Keratinocyte (primary cell): ENCODE measurements around the gene MAP9. TPM values are rescaled to one million over a fixed set of nuclear protein-coding genes. Genes with fewer than 3 reads are reported as not detected.

Source experiments
- DNase-seq: peaks from one replicate; pipeline ENCODE4 v3.0.0-alpha.2; 2011; ENCODE audit warnings: low read depth, missing footprints, low spot score
- FAIRE-seq: peaks from 2 replicates; lab custom pipeline; 2011; peaks lifted over from hg19 to GRCh38; lab: Jason Lieb, UNC
- H2AFZ ChIP-seq: 2 replicates; pipeline ENCODE4 v1.6.0; 2012; ENCODE audit warnings: low read length, control low read depth, inconsistent platforms; ENCODE audit not compliant: control insufficient read depth
- H3K27ac ChIP-seq: 2 replicates; pipeline ENCODE4 v1.5.1; 2011; ENCODE audit warnings: low read length; ENCODE audit not compliant: control insufficient read depth, insufficient read depth
- H3K27me3 ChIP-seq: 3 replicates; pipeline ENCODE4 v1.6.0; 2011; ENCODE audit warnings: low read length; ENCODE audit not compliant: control insufficient read depth, insufficient read depth; ENCODE audit errors: extremely low read depth
- H3K36me3 ChIP-seq, 2 experiments: 2 replicates in 1 of 2; 3 replicates in 1 of 2; pipeline ENCODE4 v1.5.1; 2011; ENCODE audit warnings: low read length in 2 of 2, mild to moderate bottlenecking in 1 of 2; ENCODE audit not compliant: control insufficient read depth in 2 of 2, insufficient read depth in 2 of 2; ENCODE audit errors: extremely low read depth in 1 of 2
- H3K4me1 ChIP-seq: 3 replicates; pipeline ENCODE4 v1.5.1; 2011; ENCODE audit warnings: low read length; ENCODE audit not compliant: control insufficient read depth, insufficient read depth; ENCODE audit errors: extremely low read depth
- H3K4me2 ChIP-seq: 3 replicates; pipeline ENCODE4 v1.6.0; 2011; ENCODE audit warnings: low read depth, low read length; ENCODE audit not compliant: control insufficient read depth, insufficient read depth; ENCODE audit errors: extremely low read depth
- H3K4me3 ChIP-seq, 3 experiments: fragments of 200-600 bp in 1 of 3; sonication (generic) in 1 of 3; 2 replicates in 2 of 3; 3 replicates in 1 of 3; pipeline ENCODE4 v1.5.1; 2011 to 2016; ENCODE audit warnings: low read length in 3 of 3, mild to moderate bottlenecking in 3 of 3, control low read depth in 2 of 3, inconsistent platforms in 1 of 3, low read depth in 1 of 3, mixed read lengths in 1 of 3, mixed run types in 1 of 3, moderate library complexity in 1 of 3; ENCODE audit not compliant: control insufficient read depth in 2 of 3, insufficient read depth in 2 of 3; ENCODE audit errors: extremely low read depth in 1 of 3
- H3K79me2 ChIP-seq: 2 replicates; pipeline ENCODE4 v1.6.0; 2012; ENCODE audit warnings: low read length; ENCODE audit not compliant: control insufficient read depth, insufficient read depth
- H3K9ac ChIP-seq: 3 replicates; pipeline ENCODE4 v1.6.0; 2011; ENCODE audit warnings: low read length; ENCODE audit not compliant: control insufficient read depth, insufficient read depth; ENCODE audit errors: extremely low read depth
- H3K9me1 ChIP-seq: 3 replicates; pipeline ENCODE4 v1.6.0; 2011; ENCODE audit warnings: low read length; ENCODE audit not compliant: control insufficient read depth, insufficient read depth; ENCODE audit errors: extremely low read depth
- H3K9me3 ChIP-seq: 2 replicates; pipeline ENCODE4 v1.5.1; 2012; ENCODE audit warnings: low read depth, low read length; ENCODE audit not compliant: control insufficient read depth
- H4K20me1 ChIP-seq: 3 replicates; pipeline ENCODE4 v1.6.0; 2011; ENCODE audit warnings: low read length; ENCODE audit not compliant: control insufficient read depth, insufficient read depth; ENCODE audit errors: extremely low read depth
- CTCF ChIP-seq, 3 experiments: IDR thresholded peaks in 1 of 3; conservative IDR thresholded peaks in 1 of 3; optimal IDR thresholded peaks in 1 of 3; 2 replicates in 2 of 3; 3 replicates in 1 of 3; pipeline versions ENCODE3 to v1.5.1; 2011; ENCODE audit warnings: low read length in 3 of 3, mild to moderate bottlenecking in 3 of 3, moderate library complexity in 2 of 3, control low read depth in 1 of 3, inconsistent platforms in 1 of 3; ENCODE audit not compliant: insufficient read depth in 2 of 3; ENCODE audit errors: extremely low read depth in 1 of 3
- EZH2 ChIP-seq: IDR thresholded peaks from one replicate; pipeline ENCODE4 v1.6.1; 2012; ENCODE audit warnings: inconsistent platforms, mild to moderate bottlenecking, low read length, moderate library complexity
- dilution Hi-C: fragments of 300-500 bp; cut with MboI; formaldehyde crosslinking; loops from one replicate; pipeline ENCODE4 v1.7.0; 2020; ENCODE audit warnings: low sequenced_read_pairs; ENCODE audit not compliant: extremely low pct_ligation_motif_present
- polyA plus RNA-seq, 5 experiments: library from polyadenylated mRNA; depleted of rRNA in 3 of 5; stranded (reverse) in 3 of 5; stranded (forward) in 1 of 5; unstranded in 1 of 5; fragments of >200 nt; gene quantifications; 1 replicate in 1 of 5; 2 replicates in 3 of 5; 3 replicates in 1 of 5; pipeline versions ENCODE4 v1.2.1 to v1.2.3, GENCODE V29; 2011 to 2012; ENCODE audit warnings: missing spikeins in 2 of 5, low read depth in 1 of 5, low replicate concordance in 1 of 5

Gene MAP9
- polyA plus RNA-seq, 1 donor (not counting 4 experiments of a cell fraction or from before 2014, with no cell fraction given), result 7.4 TPM

- H3K27ac ChIP-seq, result no peak overlapping the region
- H3K4me1 ChIP-seq, result no peaks in the 10 kb centered on the region
- H4K20me1 ChIP-seq, result no peaks in the 10 kb centered on the region
- H3K79me2 ChIP-seq, result no peaks in the 10 kb centered on the region
- DNase-seq, result no peak
- TF ChIP-seq CTCF (optimal IDR thresholded peaks at IDR 0.05 in 1 of 3, IDR thresholded peaks at IDR 0.05 in 1 of 3, conservative IDR thresholded peaks at IDR 0.05 in 1 of 3; ENCODE audit: extremely low read depth in 1 of 3, insufficient read depth in 2 of 3, low read length in 3 of 3) (no peak), EZH2 (no peak)
- no peak overlapping the region for H3K9ac ChIP-seq
- H3K9me1 ChIP-seq, result no peaks in the 10 kb centered on the region
- H2AFZ ChIP-seq, result no peak overlapping the region
- no peaks in the 10 kb centered on the region for H3K36me3 ChIP-seq
- no peaks in the 10 kb centered on the region for H3K27me3 ChIP-seq
- FAIRE-seq, result no peak
- dilution Hi-C loops, result no loop called here
- no peak overlapping the region for H3K4me2 ChIP-seq
- no peaks in the 10 kb centered on the region for H3K9me3 ChIP-seq
- no peak overlapping the region for H3K4me3 ChIP-seq
Measured at GRCh38 chr4:155392481-155393184, 15.9 kb upstream of the MAP9 start.

- H3K36me3 ChIP-seq, result no peaks in the 10 kb centered on the region
- no peaks in the 10 kb centered on the region for H3K4me1 ChIP-seq
- no peak overlapping the region for H3K4me3 ChIP-seq
- DNase-seq, result no peak
- H3K79me2 ChIP-seq, result no peaks in the 10 kb centered on the region
- H3K27ac ChIP-seq, result no peak overlapping the region
- H3K9me3 ChIP-seq, result no peaks in the 10 kb centered on the region
- no peak overlapping the region for H2AFZ ChIP-seq
- H3K9me1 ChIP-seq, result no peaks in the 10 kb centered on the region
- no peaks in the 10 kb centered on the region for H4K20me1 ChIP-seq
- TF ChIP-seq CTCF (optimal IDR thresholded peaks at IDR 0.05 in 1 of 3, IDR thresholded peaks at IDR 0.05 in 1 of 3, conservative IDR thresholded peaks at IDR 0.05 in 1 of 3; ENCODE audit: extremely low read depth in 1 of 3, insufficient read depth in 2 of 3, low read length in 3 of 3) (no peak), EZH2 (no peak)
- FAIRE-seq, result no peak
- no peak overlapping the region for H3K9ac ChIP-seq
- H3K4me2 ChIP-seq, result no peak overlapping the region
- H3K27me3 ChIP-seq, result no peaks in the 10 kb centered on the region
- dilution Hi-C loops, result no loop called here
Measured at GRCh38 chr4:155391932-155392331, 15.2 kb upstream of the MAP9 start.
